ENCODE data around the gene LRBA.

GRCh38 chr4:150582146-150582872, 432.8 kb downstream of the LRBA start, which contains the start of gene MAB21L2:
- TF ChIP-seq POLR2A (IDR thresholded peaks at IDR 0.05) = no peak
- TF ChIP-seq, protein P1, sequence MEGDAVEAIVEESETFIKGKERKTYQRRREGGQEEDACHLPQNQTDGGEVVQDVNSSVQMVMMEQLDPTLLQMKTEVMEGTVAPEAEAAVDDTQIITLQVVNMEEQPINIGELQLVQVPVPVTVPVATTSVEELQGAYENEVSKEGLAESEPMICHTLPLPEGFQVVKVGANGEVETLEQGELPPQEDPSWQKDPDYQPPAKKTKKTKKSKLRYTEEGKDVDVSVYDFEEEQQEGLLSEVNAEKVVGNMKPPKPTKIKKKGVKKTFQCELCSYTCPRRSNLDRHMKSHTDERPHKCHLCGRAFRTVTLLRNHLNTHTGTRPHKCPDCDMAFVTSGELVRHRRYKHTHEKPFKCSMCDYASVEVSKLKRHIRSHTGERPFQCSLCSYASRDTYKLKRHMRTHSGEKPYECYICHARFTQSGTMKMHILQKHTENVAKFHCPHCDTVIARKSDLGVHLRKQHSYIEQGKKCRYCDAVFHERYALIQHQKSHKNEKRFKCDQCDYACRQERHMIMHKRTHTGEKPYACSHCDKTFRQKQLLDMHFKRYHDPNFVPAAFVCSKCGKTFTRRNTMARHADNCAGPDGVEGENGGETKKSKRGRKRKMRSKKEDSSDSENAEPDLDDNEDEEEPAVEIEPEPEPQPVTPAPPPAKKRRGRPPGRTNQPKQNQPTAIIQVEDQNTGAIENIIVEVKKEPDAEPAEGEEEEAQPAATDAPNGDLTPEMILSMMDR (IDR thresholded peaks at IDR 0.05) = no peak
- no peak for TF ChIP-seq POLR2AphosphoS5 (IDR thresholded peaks at IDR 0.05)

Data from breast epithelium (tissue), 3 donors.